ENCODE data around the gene DNAJC3.

Gene DNAJC3

DNA sequence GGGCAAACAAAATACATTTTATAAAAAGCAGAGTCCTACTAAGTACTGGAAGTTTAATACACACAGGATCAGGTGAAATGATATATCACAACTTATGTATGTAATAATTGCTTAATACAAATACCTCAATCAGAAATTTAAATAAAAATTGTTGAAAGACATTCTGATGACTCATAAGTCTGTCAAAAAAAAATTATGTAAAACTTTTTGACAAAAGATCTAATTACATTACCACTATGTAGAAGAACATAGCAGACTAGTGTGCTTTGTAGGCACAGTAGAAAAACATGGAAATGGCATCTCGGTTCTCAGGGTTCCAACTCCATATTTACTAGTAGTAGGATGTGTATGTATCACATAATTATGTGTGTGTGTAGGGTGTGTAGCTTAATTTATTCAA, 156.2 kb downstream of the DNAJC3 start:
- DNase-seq (ENCODE audit: low read depth): no peak
- H3K4me3 ChIP-seq (ENCODE audit: control insufficient read depth, low read depth, low read length): no peak overlapping the region
- no peak for TF ChIP-seq CTCF (conservative IDR thresholded peaks at IDR 0.05; ENCODE audit: control insufficient read depth, insufficient read depth, low read depth, low read length)

GRCh38 chr13:95833719-95834118, 156.8 kb downstream of the DNAJC3 start:
- H3K4me3 ChIP-seq (ENCODE audit: control insufficient read depth, low read depth, low read length): no peak overlapping the region
- peak; percentile 46 for DNase-seq (ENCODE audit: low read depth)
- no peak for TF ChIP-seq CTCF (conservative IDR thresholded peaks at IDR 0.05; ENCODE audit: control insufficient read depth, insufficient read depth, low read depth, low read length)

GRCh38 chr13:95834134-95834765, 157.3 kb downstream of the DNAJC3 start:
- no peak overlapping the region for H3K4me3 ChIP-seq (ENCODE audit: control insufficient read depth, low read depth, low read length)
- peak; percentile 97 for TF ChIP-seq CTCF (conservative IDR thresholded peaks at IDR 0.05; ENCODE audit: control insufficient read depth, insufficient read depth, low read depth, low read length)
- DNase-seq (ENCODE audit: low read depth): peak; percentile 71

- no peak overlapping the region for H3K4me3 ChIP-seq (ENCODE audit: control insufficient read depth, low read depth, low read length)
- no peak for TF ChIP-seq CTCF (conservative IDR thresholded peaks at IDR 0.05; ENCODE audit: control insufficient read depth, insufficient read depth, low read depth, low read length)
- no peak for DNase-seq (ENCODE audit: low read depth)
Measured at GRCh38 chr13:95841894-95842293, 165.0 kb downstream of the DNAJC3 start.

DNA sequence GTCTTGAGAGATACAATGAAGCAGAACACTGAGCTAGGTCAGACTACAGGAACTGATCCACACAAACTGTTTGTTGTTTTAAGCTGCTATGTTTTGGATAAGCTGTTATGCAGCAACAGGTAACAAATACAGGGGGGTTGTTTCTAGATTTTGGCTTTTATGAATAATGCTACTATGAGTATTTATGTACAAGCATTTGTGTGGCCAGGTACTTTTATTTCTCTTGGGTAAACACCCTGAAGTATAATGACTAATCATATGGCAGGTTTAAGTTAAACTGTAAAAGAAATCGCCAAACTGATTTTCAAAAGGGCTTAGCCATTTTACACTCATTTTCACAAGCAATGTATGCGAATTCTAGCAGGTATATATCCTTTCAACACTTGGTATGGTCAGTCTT, 166.0 kb downstream of the DNAJC3 start:
- no peak for TF ChIP-seq CTCF (conservative IDR thresholded peaks at IDR 0.05; ENCODE audit: control insufficient read depth, insufficient read depth, low read depth, low read length)
- no peak for DNase-seq (ENCODE audit: low read depth)
- no peak overlapping the region for H3K4me3 ChIP-seq (ENCODE audit: control insufficient read depth, low read depth, low read length)

Data from fibroblast of mammary gland (primary cell).